Lower leg skin (tissue), 4 donors: Measurements from ENCODE around the gene ZFP36. TPM values are rescaled to one million over a fixed set of nuclear protein-coding genes. Genes with fewer than 3 reads are reported as not detected.

ENCODE experiments used
- DNase-seq, 2 donors: peaks; one replicate each; pipeline ENCODE4 v3.0.0-alpha.2; 2019; ENCODE audit warnings: low spot score in 2 of 2
- H3K4me3 ChIP-seq: fragments of 200-600 bp; sonication (generic); 2 replicates; pipeline ENCODE4 v1.5.1; 2017; ENCODE audit warnings: mild to moderate bottlenecking, low read depth; ENCODE audit not compliant: poor library complexity, severe bottlenecking
- POLR2A ChIP-seq, 2 donors: fragments of 450-650 bp; IDR thresholded peaks; one replicate each; pipeline ENCODE4 v1.6.1; 2016 to 2017; ENCODE audit warnings: antibody characterized with exemption in 2 of 2, mild to moderate bottlenecking in 1 of 2, moderate library complexity in 1 of 2
- WGBS, 2 donors: methylation state at CpG; one replicate each; pipeline ENCODE4 v1.1.5; 2018; 5-methylcytosine and 5-hydroxymethylcytosine counted together
- intact Hi-C: fragments of 100-400 bp; cut with DNase I; formaldehyde crosslinking; loops from one replicate; pipeline ENCODE4 v1.15.0; 2023; ENCODE audit warnings: low total_unique reads
- total RNA-seq, 4 donors: library from RNA; depleted of rRNA; stranded (reverse); fragments of >200 nt; gene quantifications; one replicate each; pipeline ENCODE4 v1.1.0, GENCODE V29; 2016
- TF ChIP-seq, protein P1 (sequence below), 3 donors: fragments of 450-650 bp; IDR thresholded peaks; one replicate each; pipeline ENCODE4 v1.5.1; 2016; ENCODE audit warnings: antibody characterized with exemption in 3 of 3, mild to moderate bottlenecking in 3 of 3, moderate library complexity in 2 of 3

The ZFP36 gene
- total RNA-seq, 4 donors from 2014 or later, result 170 to 536 (median 280) TPM

DNA sequence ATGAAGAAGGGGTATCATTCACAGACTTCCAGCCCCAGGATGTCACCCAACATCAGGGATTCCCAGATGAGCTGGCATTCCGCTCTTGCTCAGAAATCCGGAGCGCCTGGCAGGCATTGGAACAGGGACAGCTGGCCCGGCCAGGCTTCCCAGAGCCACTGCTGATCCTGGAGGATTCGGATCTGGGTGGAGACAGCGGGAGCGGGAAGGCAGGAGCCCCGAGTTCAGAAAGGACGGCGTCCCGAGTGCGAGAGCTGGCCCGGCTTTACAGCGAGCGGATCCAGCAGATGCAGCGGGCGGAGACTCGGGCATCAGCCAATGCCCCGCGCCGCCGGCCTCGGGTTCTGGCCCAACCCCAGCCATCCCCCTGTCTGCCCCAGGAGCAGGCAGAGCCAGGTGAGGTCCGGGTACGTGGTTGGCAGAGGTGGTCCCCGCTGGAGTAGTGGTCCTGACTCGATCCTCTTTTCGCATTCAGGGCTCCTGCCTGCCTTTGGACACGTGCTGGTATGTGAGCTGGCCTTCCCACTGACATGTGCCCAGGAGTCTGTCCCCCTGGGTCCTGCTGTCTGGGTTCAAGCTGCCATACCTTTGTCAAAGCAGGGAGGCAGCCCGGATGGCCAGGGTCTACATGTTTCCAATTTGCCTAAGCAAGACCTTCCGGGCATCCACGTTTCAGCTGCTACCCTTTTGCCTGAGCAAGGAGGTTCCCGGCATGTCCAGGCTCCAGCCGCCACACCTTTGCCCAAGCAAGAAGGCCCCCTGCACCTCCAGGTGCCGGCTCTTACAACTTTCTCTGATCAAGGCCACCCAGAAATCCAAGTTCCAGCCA, 16.8 kb downstream of the ZFP36 start:
- intact Hi-C loops, result no loop called here
- H3K4me3 ChIP-seq, result no peak overlapping the region
- DNase-seq, result no peak
- 79 to 86% methylated on average over 31 to 35 of the region's 35 CpGs for WGBS, 2 donors
- TF ChIP-seq, protein P1, sequence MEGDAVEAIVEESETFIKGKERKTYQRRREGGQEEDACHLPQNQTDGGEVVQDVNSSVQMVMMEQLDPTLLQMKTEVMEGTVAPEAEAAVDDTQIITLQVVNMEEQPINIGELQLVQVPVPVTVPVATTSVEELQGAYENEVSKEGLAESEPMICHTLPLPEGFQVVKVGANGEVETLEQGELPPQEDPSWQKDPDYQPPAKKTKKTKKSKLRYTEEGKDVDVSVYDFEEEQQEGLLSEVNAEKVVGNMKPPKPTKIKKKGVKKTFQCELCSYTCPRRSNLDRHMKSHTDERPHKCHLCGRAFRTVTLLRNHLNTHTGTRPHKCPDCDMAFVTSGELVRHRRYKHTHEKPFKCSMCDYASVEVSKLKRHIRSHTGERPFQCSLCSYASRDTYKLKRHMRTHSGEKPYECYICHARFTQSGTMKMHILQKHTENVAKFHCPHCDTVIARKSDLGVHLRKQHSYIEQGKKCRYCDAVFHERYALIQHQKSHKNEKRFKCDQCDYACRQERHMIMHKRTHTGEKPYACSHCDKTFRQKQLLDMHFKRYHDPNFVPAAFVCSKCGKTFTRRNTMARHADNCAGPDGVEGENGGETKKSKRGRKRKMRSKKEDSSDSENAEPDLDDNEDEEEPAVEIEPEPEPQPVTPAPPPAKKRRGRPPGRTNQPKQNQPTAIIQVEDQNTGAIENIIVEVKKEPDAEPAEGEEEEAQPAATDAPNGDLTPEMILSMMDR (IDR thresholded peaks at IDR 0.05), result no peak
- no peak for TF ChIP-seq POLR2A (IDR thresholded peaks at IDR 0.05)

DNA sequence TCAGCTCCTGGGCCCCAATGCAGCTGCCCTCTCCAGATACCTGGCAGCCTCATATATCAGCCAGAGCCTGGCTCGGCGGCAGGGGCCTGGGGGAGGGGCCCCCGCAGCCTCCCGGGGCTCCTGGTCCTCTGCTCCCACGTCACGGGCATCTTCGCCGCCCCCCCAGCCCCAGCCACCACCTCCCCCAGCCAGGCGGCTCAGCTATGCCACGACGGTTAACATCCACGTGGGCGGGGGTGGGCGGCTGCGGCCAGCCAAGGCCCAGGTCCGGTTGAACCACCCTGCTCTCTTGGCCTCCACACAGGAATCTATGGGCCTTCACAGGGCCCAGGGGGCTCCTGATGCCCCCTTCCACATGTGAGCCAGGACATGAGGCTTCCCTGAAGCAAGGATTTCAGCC, 18.3 kb downstream of the ZFP36 start:
- WGBS, 2 donors, result 80 to 86% methylated on average over 5 to 9 of the region's 16 CpGs
- intact Hi-C loops, result no loop called here
- TF ChIP-seq, protein P1 (IDR thresholded peaks at IDR 0.05), result no peak
- no peak for TF ChIP-seq POLR2A (IDR thresholded peaks at IDR 0.05)
- H3K4me3 ChIP-seq, result no peak overlapping the region
- no peak for DNase-seq

GRCh38 chr19:39425744-39426143, 19.1 kb downstream of the ZFP36 start:
- 83 to 88% methylated on average over 7 of the region's 7 CpGs for WGBS, 2 donors
- DNase-seq, result no peak
- TF ChIP-seq, protein P1 (IDR thresholded peaks at IDR 0.05), result no peak
- TF ChIP-seq POLR2A (IDR thresholded peaks at IDR 0.05), result no peak
- intact Hi-C loops, result no loop called here
- no peak overlapping the region for H3K4me3 ChIP-seq

DNA sequence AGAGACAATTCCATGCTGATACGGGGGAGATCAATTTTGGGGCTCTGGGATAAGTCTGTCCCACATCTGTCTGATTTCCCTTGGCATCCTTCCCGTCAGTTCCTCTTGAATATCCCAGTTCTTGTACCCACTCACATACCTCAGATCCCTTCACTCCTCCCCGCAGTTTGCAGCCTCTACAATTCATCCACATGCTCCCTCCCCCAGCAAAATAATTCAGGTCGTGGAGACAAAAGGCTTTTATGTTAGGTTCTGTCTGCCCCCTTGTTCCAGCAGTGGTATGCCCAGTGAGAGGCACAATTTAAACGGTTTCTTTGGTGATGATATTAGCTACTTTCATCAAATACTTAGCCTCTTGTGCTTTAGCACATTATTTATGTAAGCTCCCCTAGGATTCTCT, 19.5 kb downstream of the ZFP36 start:
- 58 to 62% methylated on average over 5 of the region's 5 CpGs for WGBS, 2 donors
- DNase-seq, result no peak
- intact Hi-C loops, result no loop called here
- no peak overlapping the region for H3K4me3 ChIP-seq
- TF ChIP-seq, protein P1 (IDR thresholded peaks at IDR 0.05), result no peak
- no peak for TF ChIP-seq POLR2A (IDR thresholded peaks at IDR 0.05)

DNA sequence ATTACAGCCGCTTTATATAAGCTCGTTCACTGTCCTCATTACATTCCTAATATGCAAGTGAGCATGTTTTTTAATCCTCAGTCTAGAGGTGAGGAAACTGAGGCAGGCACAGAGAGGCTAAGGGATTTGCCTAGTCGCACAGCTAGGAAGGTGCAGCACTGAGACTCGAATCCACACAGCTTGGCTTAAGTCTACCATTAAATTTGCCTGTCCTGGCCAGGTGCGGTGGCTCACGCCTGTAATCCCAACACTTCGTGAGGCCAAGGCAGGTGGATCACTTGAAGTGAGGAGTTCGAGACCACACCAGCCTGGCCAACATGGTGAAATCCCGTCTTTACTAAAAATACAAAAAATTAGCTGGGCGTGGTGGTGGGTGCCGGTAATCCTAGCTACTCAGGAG, 21.1 kb downstream of the ZFP36 start:
- intact Hi-C loops, result no loop called here
- 91% methylated on average over 11 of the region's 11 CpGs for WGBS, 2 donors

More for the DNA sequence above, 21.1 kb downstream of the ZFP36 start:
- TF ChIP-seq POLR2A (IDR thresholded peaks at IDR 0.05), result no peak
- TF ChIP-seq, protein P1 (IDR thresholded peaks at IDR 0.05), result no peak
- no peak for DNase-seq
- H3K4me3 ChIP-seq, result no peak overlapping the region
